ENCODE results near the gene CYTH1. TPM values are rescaled to one million over a fixed set of nuclear protein-coding genes. Genes with fewer than 3 reads are reported as not detected.

Gene CYTH1
- total RNA-seq, 1 donor from 2014 or later, result 83.5 TPM

GRCh38 chr17:78668847-78669246 is 113.2 kb downstream of the CYTH1 start:
- peaks cover 33% of the 10 kb centered on the region for H3K36me3 Mint-ChIP-seq (ENCODE audit: low read depth)
- H3K4me1 Mint-ChIP-seq (ENCODE audit: low read depth), result peaks cover 23% of the 10 kb centered on the region
- H3K27me3 Mint-ChIP-seq (ENCODE audit: low read depth), result no peaks in the 10 kb centered on the region
- H3K4me3 Mint-ChIP-seq (ENCODE audit: low read depth), result no peak overlapping the region
- intact Hi-C loops (cut with micrococcal nuclease), result no loop called here
- H3K27ac Mint-ChIP-seq, result no peak overlapping the region
- no peak for DNase-seq (ENCODE audit: low spot score)
- H3K9me3 Mint-ChIP-seq, result no peaks in the 10 kb centered on the region

GRCh38 chr17:78667741-78668640 is 114.1 kb downstream of the CYTH1 start:
- H3K27ac Mint-ChIP-seq, result no peak overlapping the region
- intact Hi-C loops (cut with micrococcal nuclease), result no loop called here
- H3K36me3 Mint-ChIP-seq (ENCODE audit: low read depth), result peaks cover 24% of the 10 kb centered on the region
- no peaks in the 10 kb centered on the region for H3K9me3 Mint-ChIP-seq
- no peak overlapping the region for H3K4me3 Mint-ChIP-seq (ENCODE audit: low read depth)
- no peaks in the 10 kb centered on the region for H3K27me3 Mint-ChIP-seq (ENCODE audit: low read depth)
- no peak for DNase-seq (ENCODE audit: low spot score)
- H3K4me1 Mint-ChIP-seq (ENCODE audit: low read depth), result peaks cover 23% of the 10 kb centered on the region

GRCh38 chr17:78667091-78667490 is 115.0 kb downstream of the CYTH1 start:
- H3K36me3 Mint-ChIP-seq (ENCODE audit: low read depth), result peaks cover 20% of the 10 kb centered on the region
- peaks cover 23% of the 10 kb centered on the region for H3K4me1 Mint-ChIP-seq (ENCODE audit: low read depth)
- no peaks in the 10 kb centered on the region for H3K9me3 Mint-ChIP-seq
- peak overlapping the region; percentile 42 for H3K27ac Mint-ChIP-seq
- no peak for DNase-seq (ENCODE audit: low spot score)
- no peaks in the 10 kb centered on the region for H3K27me3 Mint-ChIP-seq (ENCODE audit: low read depth)
- H3K4me3 Mint-ChIP-seq (ENCODE audit: low read depth), result no peak overlapping the region
- intact Hi-C loops (cut with micrococcal nuclease), result no loop called here

DNA sequence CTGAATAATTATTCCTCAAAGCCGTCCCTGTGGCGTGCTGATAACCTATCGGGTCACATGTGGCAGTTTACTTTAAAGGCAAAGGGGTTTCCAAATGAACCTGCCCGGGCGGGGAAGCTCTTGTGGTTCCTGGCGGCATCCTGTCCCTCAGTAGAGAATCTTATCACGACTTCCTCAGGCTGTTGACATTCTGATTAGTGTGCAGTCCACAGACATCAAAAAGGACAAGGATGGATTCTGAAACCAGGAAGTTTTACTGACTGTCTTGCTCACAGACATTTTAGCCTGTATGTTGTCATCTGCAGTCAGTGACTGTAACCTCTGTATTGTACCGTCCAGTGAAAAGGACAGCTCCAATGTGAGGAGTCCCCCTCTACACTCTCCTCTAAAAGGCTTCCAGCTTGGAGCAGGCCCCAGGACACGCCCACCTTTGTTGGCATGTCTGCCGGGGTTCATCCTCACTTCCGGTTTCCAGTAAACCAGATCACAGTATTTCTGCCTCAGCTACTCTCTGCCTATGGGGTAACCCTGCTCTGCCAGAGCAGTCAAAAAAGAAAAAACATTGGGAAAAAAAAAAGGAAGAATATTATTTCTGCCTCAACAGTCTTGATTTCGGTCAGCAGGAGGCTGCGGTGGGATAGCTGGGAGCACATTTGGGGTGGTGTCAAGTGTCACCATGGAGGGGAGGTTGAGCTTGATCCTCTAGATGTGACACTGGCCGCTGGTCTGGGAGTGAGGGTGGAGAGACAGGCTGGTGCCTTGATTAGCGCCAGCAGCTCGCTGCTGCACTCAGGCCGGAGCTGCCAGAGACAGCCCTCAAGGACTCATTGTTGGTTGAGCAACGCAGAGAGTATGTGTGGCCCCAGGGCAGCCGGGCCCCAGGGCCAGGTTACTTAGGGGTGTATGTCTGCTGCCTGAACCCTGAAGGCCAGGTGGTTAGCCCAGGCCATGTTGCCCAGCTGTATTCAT is 115.8 kb downstream of the CYTH1 start:
- DNase-seq (ENCODE audit: low spot score), result peak; percentile 59
- intact Hi-C loops (cut with micrococcal nuclease), result no loop called here
- Mint-ChIP-seq H3K9me3 (no peaks in the 10 kb centered on the region), H3K4me1 (ENCODE audit: low read depth) (peaks cover 23% of the 10 kb centered on the region), H3K4me3 (ENCODE audit: low read depth) (peak overlapping the region; percentile 4), H3K27ac (peak overlapping the region; percentile 42), H3K27me3 (ENCODE audit: low read depth) (no peaks in the 10 kb centered on the region), H3K36me3 (ENCODE audit: low read depth) (peaks cover 17% of the 10 kb centered on the region)

GRCh38 chr17:78665387-78665951 is 116.6 kb downstream of the CYTH1 start:
- peak overlapping the region; percentile 42 for H3K27ac Mint-ChIP-seq
- intact Hi-C loops (cut with micrococcal nuclease), result no loop called here

DNA sequence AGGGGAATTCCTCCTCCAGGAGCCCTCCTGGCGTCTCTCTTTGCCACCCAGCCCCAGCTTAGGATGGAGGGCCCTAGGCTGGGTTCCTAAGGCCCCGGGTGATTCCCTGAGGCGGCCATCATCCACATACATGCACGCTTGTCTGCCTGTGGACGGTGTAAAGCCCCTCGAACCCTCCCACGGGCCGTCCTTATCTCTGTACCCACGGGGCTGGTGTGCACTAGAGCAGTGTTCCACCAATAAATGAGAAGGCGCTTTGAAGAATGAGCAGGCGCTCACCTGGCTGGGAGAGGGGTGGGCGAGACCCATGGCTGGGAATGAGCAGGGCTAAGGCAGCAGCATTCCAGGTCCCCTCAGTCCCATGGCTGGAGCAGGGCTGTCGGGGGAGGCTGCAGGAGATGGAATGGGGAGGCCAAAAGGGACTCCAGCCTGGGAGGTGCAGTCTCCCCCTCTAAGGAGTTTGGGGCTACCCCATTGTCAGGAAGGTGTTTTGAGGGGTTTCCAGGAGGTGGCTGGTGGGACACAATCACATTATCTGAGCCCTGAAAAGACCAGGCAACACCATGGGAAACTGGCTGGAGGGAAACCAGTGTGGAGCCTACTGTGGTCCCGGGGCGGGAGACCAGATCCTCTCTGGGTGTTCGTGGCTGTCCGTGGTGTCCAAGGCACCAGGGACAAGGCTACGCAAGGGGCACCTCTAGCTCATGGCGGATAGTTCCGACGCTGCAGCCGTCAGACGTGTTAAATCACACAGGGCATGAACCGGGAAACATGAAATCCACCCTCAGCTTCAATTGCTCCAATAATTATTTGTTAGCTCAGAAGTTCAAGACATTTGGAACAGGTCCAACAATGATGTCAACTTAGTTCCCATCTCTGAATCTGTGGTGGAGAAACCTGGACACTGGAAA is 117.3 kb downstream of the CYTH1 start:
- no peaks in the 10 kb centered on the region for H3K27me3 Mint-ChIP-seq (ENCODE audit: low read depth)
- no peak overlapping the region for H3K4me3 Mint-ChIP-seq (ENCODE audit: low read depth)
- intact Hi-C loops (cut with micrococcal nuclease), result no loop called here
- peaks cover 23% of the 10 kb centered on the region for H3K4me1 Mint-ChIP-seq (ENCODE audit: low read depth)
- DNase-seq (ENCODE audit: low spot score), result no peak
- H3K9me3 Mint-ChIP-seq, result no peaks in the 10 kb centered on the region
- peaks cover 17% of the 10 kb centered on the region for H3K36me3 Mint-ChIP-seq (ENCODE audit: low read depth)
- no peak overlapping the region for H3K27ac Mint-ChIP-seq

More at GRCh38 chr17:78665387-78665951, 116.6 kb downstream of the CYTH1 start:
- peaks cover 23% of the 10 kb centered on the region for H3K4me1 Mint-ChIP-seq (ENCODE audit: low read depth)
- no peak for DNase-seq (ENCODE audit: low spot score)
- H3K27me3 Mint-ChIP-seq (ENCODE audit: low read depth), result no peaks in the 10 kb centered on the region
- H3K36me3 Mint-ChIP-seq (ENCODE audit: low read depth), result peaks cover 17% of the 10 kb centered on the region
- no peaks in the 10 kb centered on the region for H3K9me3 Mint-ChIP-seq
- no peak overlapping the region for H3K4me3 Mint-ChIP-seq (ENCODE audit: low read depth)

- intact Hi-C loops (cut with micrococcal nuclease), result no loop called here
- H3K36me3 Mint-ChIP-seq (ENCODE audit: low read depth), result peaks cover 1% of the 10 kb centered on the region
- H3K9me3 Mint-ChIP-seq, result no peaks in the 10 kb centered on the region
- peaks cover 12% of the 10 kb centered on the region for H3K4me1 Mint-ChIP-seq (ENCODE audit: low read depth)
- DNase-seq (ENCODE audit: low spot score), result no peak
- H3K27ac Mint-ChIP-seq, result no peak overlapping the region
- H3K4me3 Mint-ChIP-seq (ENCODE audit: low read depth), result no peak overlapping the region
- no peaks in the 10 kb centered on the region for H3K27me3 Mint-ChIP-seq (ENCODE audit: low read depth)
These were observed 120.8 kb downstream of the CYTH1 start for GRCh38 chr17:78661093-78661770.

DNA sequence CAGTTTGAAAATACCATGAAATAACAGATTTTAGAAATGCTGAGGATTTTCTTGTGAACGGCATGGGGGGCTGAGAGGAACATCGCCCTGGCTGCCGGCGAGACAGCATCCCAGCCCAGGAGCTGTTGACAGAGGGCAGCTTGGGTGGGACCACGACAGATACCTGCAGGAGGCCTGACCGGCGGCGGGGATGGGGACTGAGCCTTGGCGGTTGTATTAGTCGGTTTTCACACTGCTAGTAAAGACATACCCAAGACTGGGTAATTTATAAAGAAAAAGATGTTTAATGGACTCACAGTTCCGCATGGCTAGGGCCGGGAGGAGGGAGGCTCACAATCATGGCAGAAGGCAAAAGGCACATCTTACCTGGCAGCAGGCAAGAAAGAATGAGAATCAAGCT is 122.5 kb downstream of the CYTH1 start:
- Mint-ChIP-seq H3K27me3 (ENCODE audit: low read depth) (no peaks in the 10 kb centered on the region), H3K36me3 (ENCODE audit: low read depth) (no peaks in the 10 kb centered on the region), H3K4me1 (ENCODE audit: low read depth) (peaks cover 2% of the 10 kb centered on the region), H3K4me3 (ENCODE audit: low read depth) (no peak overlapping the region), H3K27ac (no peak overlapping the region), H3K9me3 (no peaks in the 10 kb centered on the region)
- no peak for DNase-seq (ENCODE audit: low spot score)
- intact Hi-C loops (cut with micrococcal nuclease), result no loop called here

- Mint-ChIP-seq H3K36me3 (ENCODE audit: low read depth) (no peaks in the 10 kb centered on the region), H3K4me1 (ENCODE audit: low read depth) (peaks cover 2% of the 10 kb centered on the region), H3K27me3 (ENCODE audit: low read depth) (no peaks in the 10 kb centered on the region), H3K4me3 (ENCODE audit: low read depth) (no peak overlapping the region), H3K27ac (no peak overlapping the region), H3K9me3 (no peaks in the 10 kb centered on the region)
- intact Hi-C loops (cut with micrococcal nuclease), result no loop called here
- no peak for DNase-seq (ENCODE audit: low spot score)
These were observed 123.7 kb downstream of the CYTH1 start for GRCh38 chr17:78658281-78658785.

GRCh38 chr17:78655251-78655940 is 126.7 kb downstream of the CYTH1 start:
- intact Hi-C loops (cut with micrococcal nuclease), result no loop called here
- H3K9me3 Mint-ChIP-seq, result no peaks in the 10 kb centered on the region
- H3K4me1 Mint-ChIP-seq (ENCODE audit: low read depth), result peaks cover 3% of the 10 kb centered on the region
- H3K4me3 Mint-ChIP-seq (ENCODE audit: low read depth), result no peak overlapping the region
- DNase-seq (ENCODE audit: low spot score), result no peak
- no peak overlapping the region for H3K27ac Mint-ChIP-seq
- H3K36me3 Mint-ChIP-seq (ENCODE audit: low read depth), result no peaks in the 10 kb centered on the region
- H3K27me3 Mint-ChIP-seq (ENCODE audit: low read depth), result peaks cover 7% of the 10 kb centered on the region

- H3K27ac Mint-ChIP-seq, result no peak overlapping the region
- intact Hi-C loops (cut with micrococcal nuclease), result no loop called here
- H3K4me3 Mint-ChIP-seq (ENCODE audit: low read depth), result no peak overlapping the region
- DNase-seq (ENCODE audit: low spot score), result no peak
- peaks cover 9% of the 10 kb centered on the region for H3K27me3 Mint-ChIP-seq (ENCODE audit: low read depth)
- H3K9me3 Mint-ChIP-seq, result peaks cover 7% of the 10 kb centered on the region
- H3K4me1 Mint-ChIP-seq (ENCODE audit: low read depth), result peaks cover 3% of the 10 kb centered on the region
- H3K36me3 Mint-ChIP-seq (ENCODE audit: low read depth), result peaks cover 1% of the 10 kb centered on the region
These were observed 127.7 kb downstream of the CYTH1 start for GRCh38 chr17:78654325-78654724.

Data from activated T-helper 2 cell treated with anti-CD3 and anti-CD28 coated beads, Interferon-gamma antibody, Interleukin-2, Interleukin-4, amounts not matched to agents 10 μg/mL and 5 μg/mL and 100 μg/mL, durations not matched to agents 14 hours and 24 hours and 36 hours (primary cell).